K562 (cell line): ENCODE results near the gene BEST2. TPM values are rescaled to one million over a fixed set of nuclear protein-coding genes. Genes with fewer than 3 reads are reported as not detected.
A peak's percentile ranks its signal among the peaks of the same experiment; 100 is the strongest.

ENCODE experiments used
- CBX1 ChIP-seq: sonication (generic); IDR thresholded peaks from 2 replicates; pipeline ENCODE4 v1.6.1; 2016; ENCODE audit warnings: antibody characterized with exemption, low read depth, mild to moderate bottlenecking
- CHAMP1 ChIP-seq: fragments of 450-650 bp; IDR thresholded peaks from 2 replicates; pipeline ENCODE4 v1.6.1; 2016; ENCODE audit warnings: mild to moderate bottlenecking
- FOXK2 ChIP-seq, 2 experiments: fragments of 450-650 bp; IDR thresholded peaks in 1 of 2; conservative IDR thresholded peaks in 1 of 2; 2 replicates each; pipeline ENCODE4 v1.6.1; 2016; ENCODE audit warnings: low read depth in 2 of 2, mild to moderate bottlenecking in 1 of 2
- FOXP1 ChIP-seq: sonication (generic); formaldehyde crosslinking; IDR thresholded peaks from 2 replicates; pipeline ENCODE4 v1.8.0; 2022; ENCODE audit warnings: mild to moderate bottlenecking, missing genetic modification reagents
- ILK ChIP-seq: fragments of 450-650 bp; IDR thresholded peaks from 2 replicates; pipeline ENCODE4 v1.6.1; 2016; ENCODE audit warnings: missing genetic modification characterization, low read depth, mild to moderate bottlenecking, missing compliant biosample characterization, moderate library complexity, borderline replicate concordance
- L3MBTL2 ChIP-seq: fragments of 450-650 bp; IDR thresholded peaks from 2 replicates; pipeline ENCODE4 v1.6.1; 2016; ENCODE audit warnings: mild to moderate bottlenecking, moderate library complexity
- NR3C1 ChIP-seq: sonication (generic); formaldehyde crosslinking; IDR thresholded peaks from 2 replicates; pipeline ENCODE4 v1.8.1; 2022; ENCODE audit warnings: missing genetic modification reagents
- POLR3G ChIP-seq: IDR thresholded peaks from 2 replicates; pipeline ENCODE4 v1.6.1; 2011; ENCODE audit not compliant: insufficient read length, insufficient replicate concordance; ENCODE audit errors: extremely low read depth
- RNF2 ChIP-seq: sonication (generic); IDR thresholded peaks from 2 replicates; pipeline ENCODE4 v1.6.1; 2016
- SAFB ChIP-seq: fragments of 200-400 bp; formaldehyde crosslinking; IDR thresholded peaks from 2 replicates; pipeline ENCODE4 v1.6.1; 2017; ENCODE audit warnings: low read depth, low read length, borderline replicate concordance
- SIN3A ChIP-seq, 2 experiments: fragments of 150-350 bp in 1 of 2; IDR thresholded peaks; 2 replicates each; pipeline ENCODE4 v1.6.1; 2011 to 2016; ENCODE audit warnings: borderline replicate concordance in 2 of 2, low read depth in 2 of 2, low read length in 2 of 2, mild to moderate bottlenecking in 2 of 2, moderate library complexity in 2 of 2; ENCODE audit not compliant: control insufficient read depth in 1 of 2
- TAF1 ChIP-seq: IDR thresholded peaks from 2 replicates; pipeline ENCODE4 v1.6.1; 2011; ENCODE audit warnings: mild to moderate bottlenecking, low read length, moderate library complexity; ENCODE audit not compliant: insufficient read depth, control insufficient read depth, severe bottlenecking; ENCODE audit errors: extremely low read depth
- TAF9B ChIP-seq: fragments of 450-650 bp; IDR thresholded peaks from 2 replicates; pipeline ENCODE4 v1.6.1; 2018; ENCODE audit warnings: mild to moderate bottlenecking; ENCODE audit not compliant: partially characterized antibody
- XRCC5 ChIP-seq: fragments of 200-400 bp; formaldehyde crosslinking; IDR thresholded peaks from 2 replicates; pipeline ENCODE4 v1.6.1; 2017; ENCODE audit warnings: low read depth, mild to moderate bottlenecking, low read length
- ZNF184 ChIP-seq: sonication (generic); formaldehyde crosslinking; IDR thresholded peaks from 2 replicates; pipeline ENCODE4 v1.5.0; 2020; ENCODE audit warnings: missing genetic modification reagents
- ZNF511 ChIP-seq: sonication (generic); formaldehyde crosslinking; IDR thresholded peaks from 2 replicates; pipeline ENCODE4 v1.8.0; 2022; ENCODE audit warnings: mild to moderate bottlenecking, missing genetic modification reagents
- polyA plus RNA-seq, 8 experiments: library from polyadenylated mRNA; depleted of rRNA in 4 of 8; stranded (reverse) in 5 of 8; unstranded in 3 of 8; fragments of >200 nt; fragmentation: Nextera tagmentation in 2 of 8; fragmentation: Illumina TruSeq in 1 of 8; extraction: Ambion mirVana in 2 of 8; extraction: Trizol in 1 of 8; gene quantifications; 2 replicates each; pipeline versions ENCODE4 v1.2.1 to v1.2.3, GENCODE V29; 2011 to 2014; ENCODE audit warnings: inconsistent platforms in 1 of 8, missing spikeins in 1 of 8
- total RNA-seq, 7 experiments: library from RNA; depleted of rRNA in 6 of 7; stranded (reverse); fragments of >200 nt in 6 of 7; fragmentation: Illumina TruSeq in 2 of 7; extraction: Trizol in 2 of 7; gene quantifications; 2 replicates each; pipeline versions ENCODE4 v1.2.1 to v1.2.3, GENCODE V29; 2011 to 2021; ENCODE audit warnings: low replicate concordance in 1 of 7
- TF ChIP-seq, protein P1 (sequence below): sonication (generic); formaldehyde crosslinking; IDR thresholded peaks from 2 replicates; pipeline ENCODE4 v1.8.0; 2022; ENCODE audit warnings: mild to moderate bottlenecking, missing genetic modification reagents, borderline replicate concordance
- TF ChIP-seq, protein P2 (sequence below): fragments of 250-450 bp; sonication (Bioruptor Pico); IDR thresholded peaks from 2 replicates; pipeline ENCODE4 v1.5.0; 2021; ENCODE audit warnings: mild to moderate bottlenecking, moderate library complexity

BEST2 gene
- total and polyA plus RNA-seq, 9 of the 15 experiments (the other 6 are each of a cell fraction or from before 2014, with no cell fraction given) = not detected

DNA sequence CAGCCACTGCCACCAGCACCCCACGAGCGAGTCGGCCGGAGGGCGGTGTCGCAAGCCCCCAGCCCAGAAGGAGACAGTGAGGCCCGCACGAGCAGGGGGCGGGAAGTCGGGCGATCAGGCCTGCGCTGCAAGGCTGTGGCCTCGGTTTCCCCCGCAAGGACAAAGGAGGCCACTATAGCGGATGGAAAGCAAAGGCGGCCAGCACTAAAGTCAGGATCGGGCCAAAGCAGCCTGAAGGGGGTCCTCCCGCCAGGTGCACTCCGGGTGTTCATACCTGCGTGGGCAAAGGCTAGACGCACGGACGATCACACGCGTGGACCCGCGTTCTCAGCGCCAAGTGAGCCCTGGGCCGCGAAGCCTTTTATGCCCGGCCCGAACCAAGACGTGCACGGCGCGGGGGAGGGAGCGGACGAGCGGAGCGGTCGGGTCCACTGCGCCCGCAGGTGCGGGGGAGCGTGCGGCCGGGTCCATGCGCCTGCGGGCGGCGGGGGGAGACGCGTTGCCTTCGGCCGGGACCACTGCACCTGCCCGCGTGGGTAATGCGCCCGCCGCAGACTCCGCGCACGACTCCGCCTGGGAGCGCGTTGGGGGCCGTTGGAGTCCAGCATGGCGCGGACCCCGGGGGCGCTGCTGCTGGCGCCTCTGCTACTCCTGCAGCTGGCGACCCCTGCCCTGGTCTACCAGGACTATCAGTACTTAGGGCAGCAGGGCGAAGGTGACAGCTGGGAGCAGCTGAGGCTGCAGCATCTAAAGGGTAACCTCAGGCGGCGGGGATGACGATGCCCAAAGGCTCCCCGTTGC lies 50.1 kb downstream of the BEST2 start, which contains the start of the genes PRDX2 and THSD8 (continued):
- no peak for TF ChIP-seq POLR3G
- peak; percentile 16; the same call in 1 of the 2 replicates for TF ChIP-seq XRCC5
- peak; percentile 83 for TF ChIP-seq RNF2
- peak; percentile 61; the same call in 1 of the 2 replicates for TF ChIP-seq CBX1
- TF ChIP-seq, protein P1, sequence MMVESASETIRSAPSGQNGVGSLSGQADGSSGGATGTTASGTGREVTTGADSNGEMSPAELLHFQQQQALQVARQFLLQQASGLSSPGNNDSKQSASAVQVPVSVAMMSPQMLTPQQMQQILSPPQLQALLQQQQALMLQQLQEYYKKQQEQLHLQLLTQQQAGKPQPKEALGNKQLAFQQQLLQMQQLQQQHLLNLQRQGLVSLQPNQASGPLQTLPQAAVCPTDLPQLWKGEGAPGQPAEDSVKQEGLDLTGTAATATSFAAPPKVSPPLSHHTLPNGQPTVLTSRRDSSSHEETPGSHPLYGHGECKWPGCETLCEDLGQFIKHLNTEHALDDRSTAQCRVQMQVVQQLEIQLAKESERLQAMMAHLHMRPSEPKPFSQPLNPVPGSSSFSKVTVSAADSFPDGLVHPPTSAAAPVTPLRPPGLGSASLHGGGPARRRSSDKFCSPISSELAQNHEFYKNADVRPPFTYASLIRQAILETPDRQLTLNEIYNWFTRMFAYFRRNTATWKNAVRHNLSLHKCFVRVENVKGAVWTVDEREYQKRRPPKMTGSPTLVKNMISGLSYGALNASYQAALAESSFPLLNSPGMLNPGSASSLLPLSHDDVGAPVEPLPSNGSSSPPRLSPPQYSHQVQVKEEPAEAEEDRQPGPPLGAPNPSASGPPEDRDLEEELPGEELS (CRISPR knock-in tag) = peak; percentile 63; the same call in 1 of the 2 replicates
- no peak for TF ChIP-seq ILK (tag)
- TF ChIP-seq, protein P2, sequence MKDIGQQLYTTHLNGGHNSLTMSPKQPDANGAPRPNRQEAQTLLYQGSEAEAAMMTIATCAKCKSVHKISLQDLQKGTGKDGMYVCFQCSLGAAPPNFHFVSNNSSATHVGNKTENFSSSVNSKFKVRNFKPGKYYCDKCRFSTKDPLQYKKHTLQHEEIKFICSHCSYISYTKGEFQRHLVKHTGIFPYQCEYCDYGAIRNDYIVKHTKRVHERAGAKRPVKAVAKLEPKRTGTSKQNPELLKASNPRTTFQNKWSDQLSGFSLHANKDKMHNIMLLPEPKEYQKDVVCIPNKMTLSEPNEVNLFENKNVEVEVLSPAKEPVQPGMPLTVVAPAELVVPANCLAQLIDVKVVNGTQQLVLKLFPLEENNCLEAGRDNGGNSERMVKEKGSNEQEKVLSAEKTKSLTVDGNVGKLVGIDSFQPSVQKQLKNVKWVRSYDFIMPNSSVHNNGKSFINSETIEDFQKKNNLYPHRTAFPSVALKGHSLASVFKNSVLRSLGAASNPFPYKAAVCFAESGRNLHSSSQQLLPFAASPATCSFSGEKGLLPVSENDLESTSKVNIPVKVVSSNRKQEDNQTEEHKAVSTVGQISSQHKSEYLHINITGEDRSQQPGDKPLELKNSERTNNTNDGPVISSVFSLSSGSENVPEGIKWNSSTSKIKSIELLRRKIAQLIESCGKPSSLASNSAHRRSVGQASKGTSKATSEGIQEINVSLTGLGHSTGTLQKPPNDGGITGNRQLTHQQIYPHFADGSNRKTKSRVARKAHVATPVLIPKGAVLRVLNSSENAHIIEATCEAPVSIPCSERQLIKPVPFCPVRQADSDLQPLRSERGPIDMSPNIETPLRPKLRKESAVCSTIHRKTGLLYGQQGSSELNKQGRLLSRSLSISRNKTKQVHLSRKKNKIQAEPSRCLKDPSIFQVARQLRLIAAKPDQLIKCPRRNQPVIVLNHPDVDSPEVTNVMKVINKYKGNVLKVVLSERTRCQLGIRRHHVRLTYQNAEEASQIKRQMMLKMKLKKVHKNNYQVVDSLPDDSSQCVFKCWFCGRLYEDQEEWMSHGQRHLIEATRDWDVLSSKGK (CRISPR knock-in tag) = no peak
- TF ChIP-seq NR3C1 (CRISPR knock-in tag) = 0 out of 2 replicates have a peak, but pooled peaks have one; percentile 66
- peak; percentile 65; the same call in 1 of the 2 replicates for TF ChIP-seq SAFB
- peak; percentile 87 for TF ChIP-seq L3MBTL2
- no peak for TF ChIP-seq TAF9B
- TF ChIP-seq ZNF511 (CRISPR knock-in tag) = peak; percentile 70; the same call in 1 of the 2 replicates
- peak in 1 of 2 experiments; percentile 99; a peak in 2 of 4 replicates for TF ChIP-seq FOXK2 (conservative IDR thresholded peaks at IDR 0.05 in 1 of 2, IDR thresholded peaks at IDR 0.05 in 1 of 2; ENCODE audit: low read depth in 2 of 2)
- TF ChIP-seq CHAMP1 = no peak
- no peak for TF ChIP-seq ZNF184 (CRISPR knock-in tag)
- TF ChIP-seq TAF1 = peak; percentile 87
- peak; percentile 72 to 87 for TF ChIP-seq SIN3A (IDR thresholded peaks at IDR 0.05; ENCODE audit: borderline replicate concordance in 2 of 2, control insufficient read depth in 1 of 2, low read depth in 2 of 2, low read length in 2 of 2)
- TF ChIP-seq FOXP1 = peak; percentile 63; the same call in 1 of the 2 replicates
